PFSK-1 (cell line): ENCODE measurements around the gene HNRNPM.

Experiments
- FOXP2 ChIP-seq: optimal IDR thresholded peaks from 2 replicates; pipeline ENCODE3; 2011; ENCODE audit warnings: borderline replicate concordance, control low read depth, inconsistent platforms; ENCODE audit not compliant: insufficient read depth; ENCODE audit errors: extremely low read length, extremely low read depth
- POLR2AphosphoS5 ChIP-seq: IDR thresholded peaks from 2 replicates; pipeline ENCODE4 v1.6.1; 2012; ENCODE audit warnings: low read depth, mild to moderate bottlenecking, control low read depth, low read length, moderate library complexity
- SIN3A ChIP-seq: IDR thresholded peaks from 2 replicates; pipeline ENCODE4 v1.6.1; 2012; ENCODE audit warnings: mild to moderate bottlenecking, low read length, moderate library complexity, borderline replicate concordance; ENCODE audit not compliant: insufficient read depth
- TAF1 ChIP-seq: IDR thresholded peaks from 2 replicates; pipeline ENCODE4 v1.6.1; 2012; ENCODE audit warnings: low read length, control low read depth, borderline replicate concordance; ENCODE audit not compliant: insufficient read depth
- TF ChIP-seq, protein P1 (sequence below), 2 experiments: IDR thresholded peaks; 2 replicates each; pipeline versions ENCODE4 v1.6.1 to v1.8.0; 2011 to 2012; ENCODE audit warnings: low read depth in 2 of 2, low read length in 2 of 2, control low read depth in 1 of 2, inconsistent platforms in 1 of 2, mild to moderate bottlenecking in 1 of 2, moderate library complexity in 1 of 2; ENCODE audit not compliant: insufficient read depth in 1 of 2

The HNRNPM gene

DNA sequence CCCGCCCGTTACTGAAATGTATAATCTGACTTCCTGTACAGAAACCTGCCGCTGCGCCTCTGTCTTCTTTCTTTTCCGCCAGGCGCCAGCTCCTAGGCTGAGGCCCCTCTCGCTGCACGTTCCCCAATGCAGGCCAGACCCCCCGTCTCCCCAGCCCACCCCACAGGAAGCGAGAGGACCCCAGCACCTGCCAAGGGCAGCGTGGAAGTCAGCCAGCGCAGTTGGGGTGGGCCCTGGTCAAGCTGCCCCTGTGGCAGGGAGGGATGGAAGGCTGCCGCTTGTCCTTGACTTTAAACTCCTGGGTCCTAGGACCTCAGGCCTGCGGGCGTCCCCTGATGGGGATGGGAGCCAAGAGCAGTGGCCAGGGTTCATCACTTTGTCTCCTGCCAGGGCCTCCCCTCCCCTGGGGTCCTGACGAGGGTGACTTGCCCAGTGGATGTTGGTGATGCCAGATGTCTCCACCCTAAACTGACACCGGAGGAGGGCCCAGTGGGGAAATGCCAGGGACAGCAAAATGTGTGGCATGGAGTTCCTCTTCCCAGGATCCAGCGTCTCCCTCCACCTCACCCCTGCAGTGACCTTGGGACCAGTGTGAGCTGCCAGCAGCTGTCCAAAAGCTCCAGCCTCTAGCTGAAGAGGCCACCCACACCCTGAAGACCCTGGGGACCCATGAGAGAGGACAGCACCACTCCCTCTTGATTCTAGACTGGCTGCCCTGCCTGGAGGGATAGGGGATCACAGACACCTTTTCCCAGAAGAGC lies 40.2 kb upstream of the HNRNPM start:
- TF ChIP-seq SIN3A: no peak
- no peak for TF ChIP-seq FOXP2
- no peak for TF ChIP-seq TAF1
- TF ChIP-seq POLR2AphosphoS5: no peak
- TF ChIP-seq, protein P1, sequence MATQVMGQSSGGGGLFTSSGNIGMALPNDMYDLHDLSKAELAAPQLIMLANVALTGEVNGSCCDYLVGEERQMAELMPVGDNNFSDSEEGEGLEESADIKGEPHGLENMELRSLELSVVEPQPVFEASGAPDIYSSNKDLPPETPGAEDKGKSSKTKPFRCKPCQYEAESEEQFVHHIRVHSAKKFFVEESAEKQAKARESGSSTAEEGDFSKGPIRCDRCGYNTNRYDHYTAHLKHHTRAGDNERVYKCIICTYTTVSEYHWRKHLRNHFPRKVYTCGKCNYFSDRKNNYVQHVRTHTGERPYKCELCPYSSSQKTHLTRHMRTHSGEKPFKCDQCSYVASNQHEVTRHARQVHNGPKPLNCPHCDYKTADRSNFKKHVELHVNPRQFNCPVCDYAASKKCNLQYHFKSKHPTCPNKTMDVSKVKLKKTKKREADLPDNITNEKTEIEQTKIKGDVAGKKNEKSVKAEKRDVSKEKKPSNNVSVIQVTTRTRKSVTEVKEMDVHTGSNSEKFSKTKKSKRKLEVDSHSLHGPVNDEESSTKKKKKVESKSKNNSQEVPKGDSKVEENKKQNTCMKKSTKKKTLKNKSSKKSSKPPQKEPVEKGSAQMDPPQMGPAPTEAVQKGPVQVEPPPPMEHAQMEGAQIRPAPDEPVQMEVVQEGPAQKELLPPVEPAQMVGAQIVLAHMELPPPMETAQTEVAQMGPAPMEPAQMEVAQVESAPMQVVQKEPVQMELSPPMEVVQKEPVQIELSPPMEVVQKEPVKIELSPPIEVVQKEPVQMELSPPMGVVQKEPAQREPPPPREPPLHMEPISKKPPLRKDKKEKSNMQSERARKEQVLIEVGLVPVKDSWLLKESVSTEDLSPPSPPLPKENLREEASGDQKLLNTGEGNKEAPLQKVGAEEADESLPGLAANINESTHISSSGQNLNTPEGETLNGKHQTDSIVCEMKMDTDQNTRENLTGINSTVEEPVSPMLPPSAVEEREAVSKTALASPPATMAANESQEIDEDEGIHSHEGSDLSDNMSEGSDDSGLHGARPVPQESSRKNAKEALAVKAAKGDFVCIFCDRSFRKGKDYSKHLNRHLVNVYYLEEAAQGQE (IDR thresholded peaks at IDR 0.05; ENCODE audit: insufficient read depth in 1 of 2, low read depth in 2 of 2, low read length in 2 of 2): no peak

DNA sequence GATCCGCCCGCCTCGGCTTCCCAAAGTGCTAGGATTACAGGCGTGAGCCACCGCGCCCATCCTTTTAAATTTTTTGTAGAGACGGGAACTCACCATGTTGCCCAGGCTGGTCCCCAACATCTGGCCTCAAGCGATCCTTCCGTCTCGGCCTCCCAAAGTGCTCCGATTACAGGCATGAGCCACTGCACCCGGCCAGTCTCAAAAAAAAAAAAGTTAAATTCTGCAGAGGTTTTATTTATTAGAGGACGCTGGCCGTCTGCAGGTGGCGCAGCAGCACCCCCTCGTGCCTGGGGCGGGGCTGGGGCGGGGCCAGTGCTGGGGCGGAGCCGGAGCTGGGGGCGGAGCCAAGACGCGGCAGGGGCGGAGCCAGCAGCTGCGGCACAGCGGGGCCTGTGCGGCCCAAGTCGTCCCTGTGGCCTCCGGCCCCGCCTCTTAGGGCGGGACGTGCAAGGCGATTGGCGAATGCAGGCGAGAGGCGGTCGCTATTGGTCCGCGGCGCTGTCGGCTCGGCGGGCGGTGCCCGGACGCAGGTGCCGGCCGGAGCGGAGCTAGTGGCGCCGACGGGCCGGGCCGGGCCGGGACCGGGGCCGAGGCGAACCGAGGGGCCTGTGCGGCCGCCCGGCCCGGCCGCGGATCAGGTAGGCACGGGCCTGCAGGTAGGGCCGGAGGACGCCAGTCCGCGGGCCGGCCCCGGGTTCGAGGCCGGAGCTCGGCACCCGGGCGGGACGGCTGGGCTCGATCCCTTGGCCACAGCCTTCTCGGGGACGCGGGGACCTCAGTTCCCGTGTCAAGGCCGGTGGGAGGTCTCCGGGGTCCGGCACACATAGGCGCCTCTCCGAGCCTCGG lies 31.8 kb upstream of the HNRNPM start, which contains the start of gene MARCHF2:
Gene MARCHF2 (plus strand): TSS at position 523 of the 846 bp plus-strand sequence. CDS start 8,536 bp downstream, outside the sequence.
- TF ChIP-seq POLR2AphosphoS5 (no peak), SIN3A (no peak), TAF1 (no peak), FOXP2 (peak; percentile 62)
- TF ChIP-seq, protein P1 (IDR thresholded peaks at IDR 0.05; ENCODE audit: insufficient read depth in 1 of 2, low read depth in 2 of 2, low read length in 2 of 2): no peak

DNA sequence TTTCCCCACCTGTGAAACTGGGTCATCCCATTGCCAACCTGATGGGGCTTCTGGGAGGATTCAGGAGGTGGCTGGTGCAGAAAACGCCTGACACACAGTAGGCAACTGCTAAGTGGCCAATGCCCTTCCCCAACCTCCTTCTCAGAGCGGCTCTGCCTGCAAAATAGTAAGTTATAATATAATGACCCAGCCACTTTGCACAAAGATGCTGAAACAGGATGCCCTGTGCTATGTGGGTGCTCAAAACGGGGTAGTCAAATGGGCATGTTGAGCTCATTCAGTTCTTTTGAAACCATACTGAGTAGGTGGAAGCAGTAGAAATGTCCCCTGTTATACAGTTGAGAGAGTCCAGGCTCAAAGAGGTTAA lies 31.2 kb upstream of the HNRNPM start:
- TF ChIP-seq, protein P1 (IDR thresholded peaks at IDR 0.05; ENCODE audit: insufficient read depth in 1 of 2, low read depth in 2 of 2, low read length in 2 of 2): no peak
- TF ChIP-seq FOXP2: no peak
- no peak for TF ChIP-seq SIN3A

DNA sequence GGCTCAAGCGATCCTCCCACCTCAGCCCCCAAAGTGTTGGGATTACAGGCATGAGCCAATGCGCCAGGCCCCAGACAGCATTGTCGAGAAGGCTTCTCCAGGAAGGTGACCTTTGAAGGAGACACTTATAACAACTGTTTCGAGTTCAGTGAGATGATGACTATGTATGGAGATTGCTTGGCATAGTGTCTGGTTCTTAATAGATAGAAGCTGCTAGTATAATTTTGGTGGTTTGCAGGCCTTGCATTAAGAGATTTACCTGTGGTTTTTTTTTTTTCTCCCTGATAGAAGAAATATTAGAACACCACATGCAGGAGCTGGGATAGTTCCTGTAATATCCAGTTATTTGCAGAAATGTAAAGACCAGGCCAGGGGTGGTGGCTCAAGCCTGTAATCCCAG lies 28.0 kb upstream of the HNRNPM start:
- TF ChIP-seq SIN3A (no peak), TAF1 (no peak), POLR2AphosphoS5 (no peak), FOXP2 (no peak)
- TF ChIP-seq, protein P1 (IDR thresholded peaks at IDR 0.05; ENCODE audit: insufficient read depth in 1 of 2, low read depth in 2 of 2, low read length in 2 of 2): no peak
